H1 (cell line): ENCODE data around the gene HMGN3. TPM values are rescaled to one million over a fixed set of nuclear protein-coding genes. Genes with fewer than 3 reads are reported as not detected.

ENCODE experiments used
- CTCF ChIA-PET: fragments of 300-600 bp; sonication (Branson Sonifier 250); formaldehyde crosslinking; loops from one replicate; lab custom pipeline; 2021; ENCODE audit not compliant: partially characterized antibody; lab: Charles Lee
- POLR2A ChIA-PET: fragments of 300-600 bp; sonication (Branson Sonifier 250); formaldehyde crosslinking; loops from one replicate; lab custom pipeline; 2021; ENCODE audit warnings: inconsistent platforms; ENCODE audit not compliant: partially characterized antibody; lab: Charles Lee
- DNase-seq, 2 experiments: peaks; one replicate each; pipeline versions ENCODE4 v3.0.0 to v3.0.0-alpha.2; 2010 to 2022; ENCODE audit warnings: low spot score in 2 of 2, low read depth in 1 of 2, mixed read lengths in 1 of 2
- FAIRE-seq: peaks from 2 replicates; lab custom pipeline; 2011; peaks lifted over from hg19 to GRCh38; lab: Jason Lieb, UNC
- H2AFZ ChIP-seq: 2 replicates; pipeline ENCODE4 v1.8.1; 2012; ENCODE audit warnings: low read length, inconsistent platforms
- H2AK5ac ChIP-seq: 2 replicates; pipeline ENCODE4 v1.6.1; 2013; ENCODE audit warnings: low read depth, low read length
- H2BK120ac ChIP-seq: replicated peaks from 2 replicates; pipeline ENCODE3; 2013; ENCODE audit warnings: low read depth, low read length, inconsistent platforms
- H2BK12ac ChIP-seq: 2 replicates; pipeline ENCODE4 v1.6.1; 2013; ENCODE audit warnings: low read depth, low read length
- H2BK15ac ChIP-seq: 2 replicates; pipeline ENCODE4 v1.6.1; 2013; ENCODE audit warnings: low read length
- H2BK20ac ChIP-seq: 2 replicates; pipeline ENCODE4 v1.6.1; 2013; ENCODE audit warnings: low read length
- H2BK5ac ChIP-seq: 2 replicates; pipeline ENCODE4 v1.6.1; 2013; ENCODE audit warnings: low read depth, low read length
- H3K14ac ChIP-seq: 2 replicates; pipeline ENCODE4 v1.6.1; 2013; ENCODE audit warnings: inconsistent platforms; ENCODE audit not compliant: insufficient read length
- H3K18ac ChIP-seq: 2 replicates; pipeline ENCODE4 v1.6.1; 2013; ENCODE audit warnings: low read length; ENCODE audit errors: extremely low read depth
- H3K23ac ChIP-seq: 2 replicates; pipeline ENCODE4 v1.6.1; 2013; ENCODE audit warnings: inconsistent platforms; ENCODE audit not compliant: insufficient read length
- H3K23me2 ChIP-seq: 2 replicates; pipeline ENCODE4 v1.6.1; 2013; ENCODE audit warnings: low read depth, low read length
- H3K27ac ChIP-seq: 2 replicates; pipeline ENCODE4 v1.6.1; 2011; ENCODE audit warnings: low read depth, low read length, inconsistent platforms
- H3K27me3 ChIP-seq, 4 experiments: replicated peaks in 1 of 4; 1 replicate in 1 of 4; 2 replicates in 3 of 4; pipeline versions ENCODE4 v1.6.1 to v1.8.1; 2011 to 2013; ENCODE audit warnings: low read length in 3 of 4, mild to moderate bottlenecking in 3 of 4, inconsistent platforms in 2 of 4, mixed read lengths in 2 of 4, moderate library complexity in 1 of 4; ENCODE audit not compliant: control insufficient read depth in 3 of 4, insufficient read depth in 3 of 4; ENCODE audit errors: extremely low read depth in 1 of 4
- H3K36me3 ChIP-seq, 4 experiments: 2 replicates each; pipeline versions ENCODE4 v1.6.1 to v1.8.1; 2011 to 2013; ENCODE audit warnings: mild to moderate bottlenecking in 4 of 4, low read length in 3 of 4, moderate library complexity in 2 of 4, control low read depth in 1 of 4, inconsistent platforms in 1 of 4; ENCODE audit not compliant: insufficient read depth in 4 of 4, control insufficient read depth in 2 of 4
- H3K4ac ChIP-seq: replicated peaks from 2 replicates; pipeline ENCODE3; 2013; ENCODE audit warnings: low read length, low read depth, mixed read lengths, inconsistent platforms; ENCODE audit not compliant: insufficient read length
- H3K4me1 ChIP-seq, 4 experiments: replicated peaks in 1 of 4; 1 replicate in 1 of 4; 2 replicates in 3 of 4; pipeline versions ENCODE4 v1.6.1 to v1.8.1; 2011 to 2013; ENCODE audit warnings: low read length in 3 of 4, inconsistent platforms in 2 of 4, mixed read lengths in 1 of 4; ENCODE audit not compliant: insufficient read depth in 4 of 4, control insufficient read depth in 3 of 4
- H3K4me2 ChIP-seq, 2 experiments: 2 replicates each; pipeline versions ENCODE4 v1.6.1 to v1.8.1; 2011 to 2013; ENCODE audit warnings: low read depth in 2 of 2, low read length in 2 of 2, control low read depth in 1 of 2, inconsistent platforms in 1 of 2, mild to moderate bottlenecking in 1 of 2; ENCODE audit not compliant: insufficient read depth in 1 of 2
- H3K4me3 ChIP-seq, 4 experiments: fragments of 200-600, 300-600 bp in 1 of 4; sonication (generic), shearing (Covaris generic), sonication (Bioruptor Twin) in 1 of 4; 2 replicates each; pipeline versions ENCODE4 v1.5.1 to v1.8.1; 2011 to 2016; ENCODE audit warnings: low read length in 4 of 4, low read depth in 3 of 4, control low read depth in 2 of 4, inconsistent platforms in 2 of 4, mild to moderate bottlenecking in 2 of 4, mixed read lengths in 1 of 4, moderate library complexity in 1 of 4; ENCODE audit not compliant: insufficient read depth in 2 of 4; ENCODE audit errors: extremely low read depth in 1 of 4
- H3K56ac ChIP-seq: replicated peaks from 2 replicates; pipeline ENCODE3; 2013; ENCODE audit warnings: low read depth, mild to moderate bottlenecking, mixed read lengths, low read length, inconsistent platforms; ENCODE audit not compliant: insufficient read length
- H3K79me1 ChIP-seq: 2 replicates; pipeline ENCODE4 v1.6.1; 2013; ENCODE audit warnings: low read depth, low read length, control low read depth
- H3K79me2 ChIP-seq, 2 experiments: 2 replicates each; pipeline versions ENCODE4 v1.6.1 to v1.8.1; 2012 to 2013; ENCODE audit warnings: low read length in 2 of 2, mild to moderate bottlenecking in 2 of 2, inconsistent platforms in 1 of 2; ENCODE audit not compliant: insufficient read depth in 2 of 2, control insufficient read depth in 1 of 2
- H3K9ac ChIP-seq, 4 experiments: replicated peaks in 1 of 4; 1 replicate in 1 of 4; 2 replicates in 3 of 4; pipeline versions ENCODE4 v1.6.1 to v1.8.1; 2011 to 2013; ENCODE audit warnings: low read depth in 3 of 4, low read length in 3 of 4, control low read depth in 2 of 4, mild to moderate bottlenecking in 2 of 4, moderate library complexity in 2 of 4, inconsistent platforms in 1 of 4; ENCODE audit errors: extremely low read depth in 1 of 4
- H3K9me3 ChIP-seq, 2 experiments: 2 replicates each; pipeline versions ENCODE4 v1.6.1 to v1.8.1; 2012 to 2013; ENCODE audit warnings: mild to moderate bottlenecking in 2 of 2, moderate library complexity in 2 of 2, control low read depth in 1 of 2, inconsistent platforms in 1 of 2, low read depth in 1 of 2, low read length in 1 of 2, mixed read lengths in 1 of 2; ENCODE audit not compliant: insufficient read depth in 2 of 2
- H4K20me1 ChIP-seq, 2 experiments: replicated peaks in 1 of 2; 2 replicates each; pipeline versions ENCODE3 to v1.8.1; 2011 to 2013; ENCODE audit warnings: inconsistent platforms in 2 of 2, low read length in 2 of 2, mild to moderate bottlenecking in 1 of 2; ENCODE audit not compliant: insufficient read depth in 2 of 2, control insufficient read depth in 1 of 2
- H4K5ac ChIP-seq: 2 replicates; pipeline ENCODE4 v1.6.1; 2013; ENCODE audit warnings: low read length, low read depth, mixed read lengths, inconsistent platforms; ENCODE audit not compliant: insufficient read length
- H4K8ac ChIP-seq: 2 replicates; pipeline ENCODE4 v1.8.0; 2013; ENCODE audit warnings: mild to moderate bottlenecking, moderate library complexity, low read length, inconsistent platforms; ENCODE audit not compliant: insufficient read depth; ENCODE audit errors: extremely low read depth
- H4K91ac ChIP-seq: replicated peaks from 2 replicates; pipeline ENCODE3; 2013; ENCODE audit warnings: low read length, mixed read lengths, inconsistent platforms; ENCODE audit not compliant: insufficient read length
- EZH2 ChIP-seq: fragments of 200-600 bp; sonication (generic); IDR thresholded peaks from 2 replicates; pipeline ENCODE4 v1.7.1; 2012; ENCODE audit warnings: low read depth, mild to moderate bottlenecking, moderate library complexity, low read length, inconsistent platforms; ENCODE audit not compliant: severe bottlenecking
- SIN3A ChIP-seq, 2 experiments: IDR thresholded peaks in 1 of 2; conservative IDR thresholded peaks in 1 of 2; 2 replicates each; pipeline ENCODE4 v1.6.1; 2011 to 2012; ENCODE audit warnings: low read length in 2 of 2, improper control_type of control experiment in 1 of 2, low read depth in 1 of 2, mild to moderate bottlenecking in 1 of 2
- WGBS, 2 experiments: shearing (Covaris generic) in 1 of 2; methylation state at CpG; one replicate each; pipeline versions ENCODE4 v1.1.6 to v1.1.7; 2013 to 2015; ENCODE audit warnings: low lambda C conversion rate in 2 of 2, mixed read lengths in 2 of 2, inconsistent platforms in 1 of 2, low coverage in 1 of 2, missing lambda C conversion rate in 1 of 2; ENCODE audit not compliant: insufficient replicate concordance in 2 of 2, insufficient coverage in 1 of 2, insufficient read length in 1 of 2; ENCODE audit errors: extremely low coverage in 1 of 2, missing lambda C conversion rate in 1 of 2; 5-methylcytosine and 5-hydroxymethylcytosine counted together
- polyA plus RNA-seq, 7 experiments: library from polyadenylated mRNA; depleted of rRNA in 3 of 7; stranded (reverse) in 5 of 7; unstranded in 2 of 7; fragments of >200 nt in 5 of 7; fragments of 200-250 nt in 2 of 7; gene quantifications; 1 replicate in 5 of 7; 2 replicates in 1 of 7; 4 replicates in 1 of 7; pipeline versions ENCODE4 v1.2.1 to v1.2.3, GENCODE V29; 2011 to 2013; ENCODE audit warnings: missing spikeins in 2 of 7, mixed read lengths in 2 of 7
- total RNA-seq: library from RNA; stranded (reverse); fragmentation: NEBNext Ultra II Directional; extraction: Animal tissue kit (Norgen Biotek cat#: 25700); gene quantifications from 2 replicates; pipeline ENCODE4 v1.2.1, GENCODE V29; 2021

Gene HMGN3
- total and polyA plus RNA-seq, 2 of the 8 experiments (the other 6 are each of a cell fraction or from before 2014, with no cell fraction given), result 84.4 to 167 TPM

- no peak overlapping the region for H3K56ac ChIP-seq
- no peak for TF ChIP-seq SIN3A (conservative IDR thresholded peaks at IDR 0.05 in 1 of 2, IDR thresholded peaks at IDR 0.05 in 1 of 2; ENCODE audit: low read depth in 1 of 2, low read length in 2 of 2)
- TF ChIP-seq EZH2, result no peak
- TF ChIP-seq, all 59 proteins: peak for 0
- Histone ChIP-seq H3K23me2 (no peaks in the 10 kb centered on the region), H3K27ac (no peak overlapping the region), H2AFZ (no peak overlapping the region), H3K4me3 (no peak overlapping the region), H4K91ac (no peak overlapping the region), H3K79me2 (no peaks in the 10 kb centered on the region), H2BK12ac (no peak overlapping the region), H2AK5ac (no peak overlapping the region), H3K9ac (no peak overlapping the region), H3K4me2 (no peak overlapping the region), H3K27me3 (no peaks in the 10 kb centered on the region), H3K18ac (no peak overlapping the region), H4K5ac (no peak overlapping the region), H4K8ac (no peak overlapping the region), H3K14ac (no peak overlapping the region), H3K79me1 (no peaks in the 10 kb centered on the region), H2BK20ac (no peak overlapping the region), H4K20me1 (no peaks in the 10 kb centered on the region), H2BK15ac (no peak overlapping the region), H3K4ac (no peak overlapping the region), H3K4me1 (no peaks in the 10 kb centered on the region), H2BK5ac (no peak overlapping the region), H2BK120ac (no peak overlapping the region), H3K36me3 (no peaks in the 10 kb centered on the region), H3K9me3 (no peaks in the 10 kb centered on the region), H3K23ac (no peak overlapping the region)
- FAIRE-seq (no peak), DNase-seq (no peak)
- 89% methylated on average over 6 of the region's 6 CpGs; no CpG with 5 or more reads in 1 of the 2 experiments for WGBS, 2 experiments
- ChIA-PET POLR2A (interaction anchor here (1.8 kb wide), 1 partner anchor 161 kb away, joined by 4 read pairs; the partner anchor contains the start of gene PHIP), CTCF (interaction anchor here (1.9 kb wide), 1 partner anchor 11 kb away, joined by 5 read pairs; no protein-coding TSS in a partner anchor)
These were observed 5.2 kb upstream of the HMGN3 start for GRCh38 chr6:79239536-79240168.
